PC-9 (cell line): ENCODE measurements around the gene ABCD3. TPM values are rescaled to one million over a fixed set of nuclear protein-coding genes. Genes with fewer than 3 reads are reported as not detected.
A peak's percentile ranks its signal among the peaks of the same experiment; 100 is the strongest.

Experiments used
- BruUV-seq: library from RNA; stranded (reverse); fragments of 400-500 nt; replicated peaks from 2 replicates; lab custom pipeline; 2021; lab: Mats Ljungman, UMichigan
- CTCF ChIA-PET: fragments of 300-600 bp; sonication (Branson Sonifier 250); formaldehyde crosslinking; loops from one replicate; lab custom pipeline; 2022; ENCODE audit warnings: antibody characterized with exemption; lab: Charles Lee
- POLR2A ChIA-PET: fragments of 300-600 bp; sonication (Branson Sonifier 250); formaldehyde crosslinking; loops from one replicate; lab custom pipeline; 2022; ENCODE audit warnings: antibody characterized with exemption; ENCODE audit not compliant: unreplicated experiment; lab: Charles Lee
- DNase-seq, 2 experiments: peaks; one replicate each; pipeline versions ENCODE4 v3.0.0 to v3.0.0-alpha.2; 2015 to 2022; ENCODE audit warnings: mixed read lengths in 1 of 2
- H2AFZ ChIP-seq: fragments of 200-600 bp; sonication (generic); 2 replicates; pipeline ENCODE4 v1.8.1; 2017; ENCODE audit warnings: antibody characterized with exemption
- H3F3A ChIP-seq: fragments of 200-600 bp; sonication (generic); 2 replicates; pipeline ENCODE4 v1.8.1; 2017; ENCODE audit warnings: antibody characterized with exemption, mild to moderate bottlenecking, low read depth; ENCODE audit not compliant: insufficient read depth
- H3K27ac ChIP-seq: fragments of 200-600 bp; sonication (generic); 2 replicates; pipeline ENCODE4 v1.6.1; 2016; ENCODE audit warnings: mixed run types
- H3K27me3 ChIP-seq: fragments of 200-600 bp; sonication (generic); 2 replicates; pipeline ENCODE4 v1.6.1; 2016; ENCODE audit warnings: low read depth, mixed run types; ENCODE audit not compliant: insufficient read depth
- H3K36me3 ChIP-seq: fragments of 200-600 bp; sonication (generic); 2 replicates; pipeline ENCODE4 v1.6.1; 2016; ENCODE audit warnings: low read depth, mixed run types
- H3K4me1 ChIP-seq: fragments of 200-600 bp; sonication (generic); replicated peaks from 2 replicates; pipeline ENCODE4 v1.6.1; 2016; ENCODE audit warnings: mixed run types; ENCODE audit not compliant: insufficient read depth
- H3K4me2 ChIP-seq: fragments of 200-600 bp; sonication (generic); 2 replicates; pipeline ENCODE4 v1.6.1; 2017; ENCODE audit warnings: mixed run types
- H3K4me3 ChIP-seq: fragments of 200-600 bp; sonication (generic); 2 replicates; pipeline ENCODE4 v1.6.1; 2016; ENCODE audit warnings: mixed run types
- H3K79me2 ChIP-seq: fragments of 200-600 bp; sonication (generic); 2 replicates; pipeline ENCODE4 v1.6.1; 2017; ENCODE audit warnings: low read depth, mixed run types
- H3K9me2 ChIP-seq: fragments of 200-600 bp; sonication (generic); 2 replicates; pipeline ENCODE4 v1.8.1; 2017; ENCODE audit warnings: mild to moderate bottlenecking; ENCODE audit not compliant: insufficient read depth
- H3K9me3 ChIP-seq: fragments of 200-600 bp; sonication (generic); 2 replicates; pipeline ENCODE4 v1.8.1; 2016; ENCODE audit warnings: low read depth; ENCODE audit not compliant: insufficient read depth
- H4K20me1 ChIP-seq: fragments of 200-600 bp; sonication (generic); 2 replicates; pipeline ENCODE4 v1.8.1; 2017; ENCODE audit not compliant: insufficient read depth
- CTCF ChIP-seq: fragments of 200-600 bp; sonication (generic); conservative IDR thresholded peaks from 2 replicates; pipeline ENCODE4 v1.6.1; 2017; ENCODE audit warnings: mixed run types, antibody characterized with exemption, mild to moderate bottlenecking, moderate library complexity
- EZH2 ChIP-seq: fragments of 200-600 bp; sonication (generic); IDR thresholded peaks from 2 replicates; pipeline ENCODE4 v1.8.0; 2017; ENCODE audit warnings: antibody characterized with exemption, low read depth
- intact Hi-C: fragments of 100-400 bp; cut with micrococcal nuclease; formaldehyde crosslinking; loops from one replicate; pipeline ENCODE4 v1.10.0; 2022; ENCODE audit not compliant: unreplicated experiment
- total RNA-seq: library from RNA; stranded (reverse); gene quantifications from 2 replicates; pipeline ENCODE4 v1.2.3, GENCODE V29; 2021

ABCD3 gene
- total RNA-seq, 1 experiment from 2014 or later, result 51.6 TPM

GRCh38 chr1:94543001-94543400 lies 124.8 kb downstream of the ABCD3 start:
- Histone ChIP-seq H3K27me3 (no peaks in the 10 kb centered on the region), H3K79me2 (peaks cover 65% of the 10 kb centered on the region), H3F3A (peaks cover 62% of the 10 kb centered on the region), H3K27ac (peak overlapping the region; percentile 80), H3K4me3 (peak overlapping the region; percentile 80), H3K9me2 (no peaks in the 10 kb centered on the region), H3K4me1 (peaks cover 51% of the 10 kb centered on the region), H2AFZ (no peak overlapping the region), H3K4me2 (peak overlapping the region; percentile 87), H3K9me3 (no peaks in the 10 kb centered on the region), H3K36me3 (peaks cover 25% of the 10 kb centered on the region), H4K20me1 (peaks cover 7% of the 10 kb centered on the region)
- peak in 1 of 2 experiments; percentile 79 for DNase-seq
- TF ChIP-seq EZH2 (no peak), CTCF (no peak)
- POLR2A ChIA-PET, result interaction anchor here (0.5 to 1.9 kb wide), 6 partner anchors 15 to 111 kb away, joined by 3 to 26 read pairs (median 4); no protein-coding TSS in a partner anchor
- intact Hi-C loops, result loop anchor here (5.0 kb wide), 3 partner anchors 184 to 259 kb away; no protein-coding TSS in a partner anchor
- CTCF ChIA-PET, result interaction anchor here (1.4 kb wide), 1 partner anchor 16 kb away, joined by 3 read pairs; no protein-coding TSS in a partner anchor
- BruUV-seq, result no TSS peak

- H4K20me1 ChIP-seq, result peaks cover 3% of the 10 kb centered on the region; the same call in 1 of the 2 replicates
- H3K4me3 ChIP-seq, result peak overlapping the region; percentile 80; the same call in 1 of the 2 replicates
- no peak overlapping the region for H2AFZ ChIP-seq
- no peaks in the 10 kb centered on the region for H3K9me2 ChIP-seq
- peaks cover 41% of the 10 kb centered on the region for H3K4me1 ChIP-seq
- peaks cover 53% of the 10 kb centered on the region for H3F3A ChIP-seq
- H3K79me2 ChIP-seq, result peaks cover 54% of the 10 kb centered on the region
- H3K9me3 ChIP-seq, result no peaks in the 10 kb centered on the region
- H3K4me2 ChIP-seq, result peak overlapping the region; percentile 87
- H3K27ac ChIP-seq, result peak overlapping the region; percentile 80
- DNase-seq, result no peak
- ChIA-PET POLR2A (interaction anchor here (0.6 to 1.4 kb wide), 5 partner anchors 17 to 110 kb away, joined by 3 to 8 read pairs (median 6); no protein-coding TSS in a partner anchor), CTCF (interaction anchor here (0.8 kb wide), 1 partner anchor 310 kb away, joined by 3 read pairs; no protein-coding TSS in a partner anchor)
- TF ChIP-seq CTCF (no peak), EZH2 (no peak)
- BruUV-seq, result no TSS peak
- H3K36me3 ChIP-seq, result peaks cover 14% of the 10 kb centered on the region
- intact Hi-C loops, result loop anchor here (1.0 to 5.0 kb wide), 5 partner anchors 19 to 258 kb away; no protein-coding TSS in a partner anchor
- no peaks in the 10 kb centered on the region for H3K27me3 ChIP-seq
These were observed 125.9 kb downstream of the ABCD3 start for GRCh38 chr1:94543893-94544635.

GRCh38 chr1:94544706-94545490 lies 126.7 kb downstream of the ABCD3 start:
- Histone ChIP-seq H3K4me1 (peaks cover 36% of the 10 kb centered on the region), H3K9me3 (no peaks in the 10 kb centered on the region), H3K27me3 (no peaks in the 10 kb centered on the region), H3K4me3 (no peak overlapping the region), H3K36me3 (peaks cover 6% of the 10 kb centered on the region), H3F3A (peaks cover 45% of the 10 kb centered on the region), H4K20me1 (no peaks in the 10 kb centered on the region), H3K79me2 (peaks cover 46% of the 10 kb centered on the region), H3K9me2 (no peaks in the 10 kb centered on the region), H3K4me2 (peak overlapping the region; percentile 87), H2AFZ (no peak overlapping the region), H3K27ac (peak overlapping the region; percentile 80)
- POLR2A ChIA-PET, result interaction anchor here (0.5 to 1.4 kb wide), 4 partner anchors 17 to 240 kb away, joined by 4 to 8 read pairs (median 6); no protein-coding TSS in a partner anchor
- TF ChIP-seq CTCF, result no peak
- no peak for TF ChIP-seq EZH2
- DNase-seq, result peak in 1 of 2 experiments; percentile 53
- no TSS peak for BruUV-seq
- intact Hi-C loops, result loop anchor here (1.0 to 5.0 kb wide), 5 partner anchors 18 to 257 kb away; no protein-coding TSS in a partner anchor
- CTCF ChIA-PET, result interaction anchor here (0.8 kb wide), 1 partner anchor 310 kb away, joined by 3 read pairs; no protein-coding TSS in a partner anchor
